Neural progenitor cell (in vitro differentiated cells): Measurements from ENCODE around the gene NRF1. TPM values are rescaled to one million over a fixed set of nuclear protein-coding genes. Genes with fewer than 3 reads are reported as not detected.
A peak's percentile ranks its signal among the peaks of the same experiment; 100 is the strongest.

Experiments used
- DNase-seq: peaks from one replicate; pipeline ENCODE4 v3.0.0-alpha.2; 2016; ENCODE audit warnings: low spot score
- H2AFZ ChIP-seq: fragments of 200-600 bp; sonication (generic); replicated peaks from 2 replicates; pipeline ENCODE4 v1.6.1; 2016; ENCODE audit warnings: antibody characterized with exemption
- H3F3A ChIP-seq: fragments of 200-600 bp; sonication (generic); 2 replicates; pipeline ENCODE4 v1.6.1; 2016; ENCODE audit warnings: antibody characterized with exemption, low read depth
- H3K27ac ChIP-seq: fragments of 200-600 bp; sonication (generic); 2 replicates; pipeline ENCODE4 v1.5.1; 2016; ENCODE audit warnings: mild to moderate bottlenecking
- H3K27me3 ChIP-seq: fragments of 200-600 bp; sonication (generic); 2 replicates; pipeline ENCODE4 v1.6.1; 2016; ENCODE audit warnings: mild to moderate bottlenecking, moderate library complexity
- H3K36me3 ChIP-seq: fragments of 200-600 bp; sonication (generic); 2 replicates; pipeline ENCODE4 v1.5.1; 2016
- H3K4me1 ChIP-seq: fragments of 200-600 bp; sonication (generic); 2 replicates; pipeline ENCODE4 v1.6.1; 2016; ENCODE audit warnings: mixed run types
- H3K4me2 ChIP-seq: fragments of 200-600 bp; sonication (generic); 2 replicates; pipeline ENCODE4 v1.6.1; 2016
- H3K4me3 ChIP-seq: fragments of 200-600 bp; sonication (generic); 2 replicates; pipeline ENCODE4 v1.5.1; 2016
- H3K79me2 ChIP-seq: fragments of 200-600 bp; sonication (generic); 2 replicates; pipeline ENCODE4 v1.6.1; 2016; ENCODE audit warnings: low read depth
- H3K9ac ChIP-seq: fragments of 200-600 bp; sonication (generic); 2 replicates; pipeline ENCODE4 v1.6.1; 2016
- H3K9me3 ChIP-seq: fragments of 200-600 bp; sonication (generic); 2 replicates; pipeline ENCODE4 v1.5.1; 2016; ENCODE audit warnings: low read depth
- H4K20me1 ChIP-seq: fragments of 200-600 bp; sonication (generic); 2 replicates; pipeline ENCODE4 v1.6.1; 2016; ENCODE audit warnings: low read depth
- H3K27ac Mint-ChIP-seq: 3 replicates; pipeline ENCODE4 v1.8.0; 2021; ENCODE audit warnings: mixed read lengths
- H3K27me3 Mint-ChIP-seq: 2 replicates; pipeline ENCODE4 v1.8.0; 2022; ENCODE audit warnings: low read depth, mild to moderate bottlenecking, inconsistent platforms, moderate library complexity, mixed read lengths; ENCODE audit not compliant: insufficient read depth
- H3K36me3 Mint-ChIP-seq: 3 replicates; pipeline ENCODE4 v1.8.0; 2021; ENCODE audit warnings: mixed read lengths
- H3K4me1 Mint-ChIP-seq: 3 replicates; pipeline ENCODE4 v1.8.0; 2021; ENCODE audit warnings: mixed read lengths
- H3K4me3 Mint-ChIP-seq: 3 replicates; pipeline ENCODE4 v1.8.0; 2021; ENCODE audit warnings: mild to moderate bottlenecking, moderate library complexity, mixed read lengths
- H3K9me3 Mint-ChIP-seq: 3 replicates; pipeline ENCODE4 v1.8.0; 2020; ENCODE audit warnings: mixed read lengths
- EZH2 ChIP-seq: fragments of 200-600 bp; sonication (generic); IDR thresholded peaks from 2 replicates; pipeline ENCODE4 v1.6.1; 2017; ENCODE audit warnings: antibody characterized with exemption, mild to moderate bottlenecking, moderate library complexity
- EZH2phosphoT487 ChIP-seq: fragments of 200-600 bp; sonication (generic); IDR thresholded peaks from 2 replicates; pipeline ENCODE4 v1.6.1; 2017; ENCODE audit warnings: antibody characterized with exemption
- total RNA-seq: library from RNA; depleted of rRNA; stranded (reverse); fragments of >200 nt; gene quantifications from 2 replicates; pipeline ENCODE4 v1.2.3, GENCODE V29; 2015; ENCODE audit warnings: low replicate concordance
- TF ChIP-seq, protein P1 (sequence below): fragments of 200-600 bp; sonication (generic); IDR thresholded peaks from 2 replicates; pipeline ENCODE4 v1.5.1; 2017; ENCODE audit warnings: antibody characterized with exemption, mild to moderate bottlenecking

NRF1 gene
- total RNA-seq, 1 donor from 2014 or later: 22.9 TPM

- H2AFZ ChIP-seq: no peak overlapping the region
- DNase-seq: no peak
- no peak for TF ChIP-seq EZH2phosphoT487
- TF ChIP-seq, protein P1, sequence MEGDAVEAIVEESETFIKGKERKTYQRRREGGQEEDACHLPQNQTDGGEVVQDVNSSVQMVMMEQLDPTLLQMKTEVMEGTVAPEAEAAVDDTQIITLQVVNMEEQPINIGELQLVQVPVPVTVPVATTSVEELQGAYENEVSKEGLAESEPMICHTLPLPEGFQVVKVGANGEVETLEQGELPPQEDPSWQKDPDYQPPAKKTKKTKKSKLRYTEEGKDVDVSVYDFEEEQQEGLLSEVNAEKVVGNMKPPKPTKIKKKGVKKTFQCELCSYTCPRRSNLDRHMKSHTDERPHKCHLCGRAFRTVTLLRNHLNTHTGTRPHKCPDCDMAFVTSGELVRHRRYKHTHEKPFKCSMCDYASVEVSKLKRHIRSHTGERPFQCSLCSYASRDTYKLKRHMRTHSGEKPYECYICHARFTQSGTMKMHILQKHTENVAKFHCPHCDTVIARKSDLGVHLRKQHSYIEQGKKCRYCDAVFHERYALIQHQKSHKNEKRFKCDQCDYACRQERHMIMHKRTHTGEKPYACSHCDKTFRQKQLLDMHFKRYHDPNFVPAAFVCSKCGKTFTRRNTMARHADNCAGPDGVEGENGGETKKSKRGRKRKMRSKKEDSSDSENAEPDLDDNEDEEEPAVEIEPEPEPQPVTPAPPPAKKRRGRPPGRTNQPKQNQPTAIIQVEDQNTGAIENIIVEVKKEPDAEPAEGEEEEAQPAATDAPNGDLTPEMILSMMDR: no peak
- TF ChIP-seq EZH2: no peak
- no peaks in the 10 kb centered on the region for H3K79me2 ChIP-seq
- H3K27me3 Mint-ChIP-seq: peaks cover 9% of the 10 kb centered on the region
- H3K4me1 Mint-ChIP-seq: no peaks in the 10 kb centered on the region
- no peak overlapping the region for H3K4me3 ChIP-seq
- H3K27me3 ChIP-seq: peaks cover 30% of the 10 kb centered on the region
- H3K4me3 Mint-ChIP-seq: no peak overlapping the region
- no peaks in the 10 kb centered on the region for H4K20me1 ChIP-seq
- no peak overlapping the region for H3K27ac ChIP-seq
- no peak overlapping the region for H3K27ac Mint-ChIP-seq
- no peaks in the 10 kb centered on the region for H3F3A ChIP-seq
- no peak overlapping the region for H3K9ac ChIP-seq
- no peaks in the 10 kb centered on the region for H3K9me3 ChIP-seq
- H3K36me3 ChIP-seq: no peaks in the 10 kb centered on the region
- peaks cover 13% of the 10 kb centered on the region for H3K4me1 ChIP-seq
- H3K36me3 Mint-ChIP-seq: no peaks in the 10 kb centered on the region
- H3K9me3 Mint-ChIP-seq: no peaks in the 10 kb centered on the region
- H3K4me2 ChIP-seq: no peak overlapping the region
These were observed 158.6 kb downstream of the NRF1 start for GRCh38 chr7:129769866-129770808.

DNA sequence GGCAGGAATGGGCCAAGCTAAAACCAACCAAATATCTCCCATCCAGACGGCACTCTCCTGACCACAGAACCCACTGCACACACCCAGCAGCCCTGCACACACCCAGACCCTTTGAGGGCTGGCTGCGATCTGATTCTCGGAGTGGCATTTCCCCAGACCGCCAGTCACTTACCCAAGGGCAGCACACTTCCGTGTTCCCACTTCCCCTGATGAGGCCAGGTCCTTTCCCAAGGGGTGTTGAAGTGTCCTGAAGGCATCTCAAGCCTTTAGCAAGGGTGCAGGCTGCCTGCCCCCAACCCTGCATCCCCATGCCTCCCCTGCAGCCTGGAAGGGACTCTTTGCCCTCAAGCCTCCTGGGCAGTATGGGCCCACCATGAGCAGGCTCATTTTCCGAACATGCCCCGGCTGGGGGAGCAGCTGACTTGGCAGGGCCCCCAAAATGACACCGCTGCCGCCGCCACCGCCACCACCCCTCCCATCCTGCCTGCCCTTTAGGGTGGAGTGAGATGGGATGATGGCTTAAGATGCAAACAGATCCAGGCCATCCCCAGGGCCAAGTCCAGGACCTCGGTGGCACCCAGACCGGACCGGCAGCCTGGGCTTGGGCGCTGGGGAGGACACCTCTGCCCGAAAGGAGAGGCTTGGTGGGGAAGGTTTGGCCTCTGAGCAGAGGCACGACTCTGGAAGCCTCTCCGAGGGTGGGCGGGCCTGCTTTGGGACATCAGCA is 159.8 kb downstream of the NRF1 start:
- Histone ChIP-seq H3K4me1 (peaks cover 13% of the 10 kb centered on the region), H3K9me3 (no peaks in the 10 kb centered on the region), H3K36me3 (no peaks in the 10 kb centered on the region), H2AFZ (peak overlapping the region; percentile 70), H3K9ac (no peak overlapping the region), H3K27me3 (peaks cover 43% of the 10 kb centered on the region), H3K27ac (no peak overlapping the region), H3K79me2 (no peaks in the 10 kb centered on the region), H4K20me1 (peaks cover 4% of the 10 kb centered on the region), H3F3A (no peaks in the 10 kb centered on the region), H3K4me3 (no peak overlapping the region), H3K4me2 (peak overlapping the region; percentile 46)
- Mint-ChIP-seq H3K27ac (no peak overlapping the region), H3K4me1 (no peaks in the 10 kb centered on the region), H3K9me3 (no peaks in the 10 kb centered on the region), H3K4me3 (no peak overlapping the region), H3K27me3 (peaks cover 16% of the 10 kb centered on the region), H3K36me3 (no peaks in the 10 kb centered on the region)
- TF ChIP-seq EZH2 (no peak), EZH2phosphoT487 (no peak)
- TF ChIP-seq, protein P1: no peak
- no peak for DNase-seq

- Mint-ChIP-seq H3K4me1 (no peaks in the 10 kb centered on the region), H3K27ac (no peak overlapping the region), H3K4me3 (no peak overlapping the region), H3K27me3 (peaks cover 21% of the 10 kb centered on the region), H3K9me3 (no peaks in the 10 kb centered on the region), H3K36me3 (no peaks in the 10 kb centered on the region)
- Histone ChIP-seq H3K36me3 (no peaks in the 10 kb centered on the region), H3K27ac (no peak overlapping the region), H3K9me3 (no peaks in the 10 kb centered on the region), H3K4me1 (peaks cover 13% of the 10 kb centered on the region), H3K27me3 (peaks cover 49% of the 10 kb centered on the region), H3K79me2 (no peaks in the 10 kb centered on the region), H3F3A (no peaks in the 10 kb centered on the region), H2AFZ (peak overlapping the region; percentile 70), H3K9ac (no peak overlapping the region), H3K4me3 (no peak overlapping the region), H3K4me2 (peak overlapping the region; percentile 46), H4K20me1 (peaks cover 9% of the 10 kb centered on the region)
- TF ChIP-seq EZH2: no peak
- TF ChIP-seq EZH2phosphoT487: no peak
- TF ChIP-seq, protein P1: no peak
- DNase-seq: peak; percentile 56
These were observed 160.5 kb downstream of the NRF1 start for GRCh38 chr7:129771928-129772479.
